HepG2 (cell line): Measurements from ENCODE around the gene FURIN. TPM values are rescaled to one million over a fixed set of nuclear protein-coding genes. Genes with fewer than 3 reads are reported as not detected.

Experiments
- AGO2 ChIP-seq: fragments of 200-400 bp; formaldehyde crosslinking; optimal IDR thresholded peaks from 2 replicates; pipeline ENCODE3; 2017; ENCODE audit warnings: mild to moderate bottlenecking, low read depth, low read length, moderate library complexity
- ETV5 ChIP-seq: IDR thresholded peaks from 2 replicates; pipeline ENCODE4 v1.6.1; 2018; ENCODE audit warnings: missing biosample characterization, missing genetic modification reagents, inconsistent platforms, borderline replicate concordance
- HNF4A ChIP-seq: sonication (generic); formaldehyde crosslinking; IDR thresholded peaks from 2 replicates; pipeline ENCODE4 v1.4.0; 2020; ENCODE audit warnings: missing genetic modification reagents
- KLF6 ChIP-seq: IDR thresholded peaks from 2 replicates; pipeline ENCODE4 v1.8.0; 2016; ENCODE audit warnings: missing biosample characterization, missing genetic modification reagents
- NFKBIZ ChIP-seq: IDR thresholded peaks from 2 replicates; pipeline ENCODE4 v1.6.1; 2018; ENCODE audit warnings: missing genetic modification reagents, missing compliant biosample characterization
- PAX8 ChIP-seq: sonication (generic); formaldehyde crosslinking; IDR thresholded peaks from 2 replicates; pipeline ENCODE4 v1.8.0; 2022; ENCODE audit warnings: mild to moderate bottlenecking, missing genetic modification reagents, borderline replicate concordance
- RXRB ChIP-seq: IDR thresholded peaks from 2 replicates; pipeline ENCODE4 v1.6.1; 2016; ENCODE audit warnings: borderline replicate concordance, missing genetic modification reagents, missing compliant biosample characterization
- SCMH1 ChIP-seq: sonication (generic); formaldehyde crosslinking; IDR thresholded peaks from 2 replicates; pipeline ENCODE4 v1.9.0; 2021; ENCODE audit warnings: missing genetic modification reagents, mild to moderate bottlenecking, borderline replicate concordance
- SP4 ChIP-seq: sonication (generic); formaldehyde crosslinking; IDR thresholded peaks from 2 replicates; pipeline ENCODE4 v1.8.1; 2023; ENCODE audit warnings: mild to moderate bottlenecking, missing genetic modification reagents
- ZBTB38 ChIP-seq: sonication (generic); formaldehyde crosslinking; IDR thresholded peaks from 2 replicates; pipeline ENCODE4 v1.5.1; 2020; ENCODE audit warnings: mild to moderate bottlenecking, missing genetic modification reagents
- ZNF235 ChIP-seq: sonication (generic); formaldehyde crosslinking; IDR thresholded peaks from 2 replicates; pipeline ENCODE4 v1.8.1; 2023; ENCODE audit warnings: mild to moderate bottlenecking, missing genetic modification reagents, borderline replicate concordance
- ZNF619 ChIP-seq: sonication (generic); formaldehyde crosslinking; IDR thresholded peaks from 2 replicates; pipeline ENCODE4 v1.4.0; 2020; ENCODE audit warnings: mild to moderate bottlenecking, missing genetic modification reagents
- ZNF7 ChIP-seq: IDR thresholded peaks from 2 replicates; pipeline ENCODE4 v1.6.1; 2016; ENCODE audit warnings: missing biosample characterization, missing genetic modification reagents
- polyA plus RNA-seq, 8 experiments: library from polyadenylated mRNA; depleted of rRNA in 3 of 8; stranded (reverse) in 7 of 8; unstranded in 1 of 8; fragments of >200 nt; fragmentation: Illumina TruSeq in 4 of 8; extraction: Trizol in 4 of 8; gene quantifications; 2 replicates each; pipeline versions ENCODE4 v1.2.1 to v1.2.3, GENCODE V29; 2011 to 2016; ENCODE audit warnings: low read depth in 4 of 8, missing spikeins in 1 of 8, mixed read lengths in 1 of 8; ENCODE audit not compliant: insufficient read depth in 1 of 8
- total RNA-seq, 5 experiments: library from RNA; depleted of rRNA; stranded (reverse); fragments of >200 nt; fragmentation: Illumina TruSeq; extraction: Trizol; gene quantifications; 2 replicates each; pipeline ENCODE4 v1.2.3, GENCODE V29; 2016; ENCODE audit warnings: low read depth in 1 of 5
- TF ChIP-seq, protein P1 (sequence below): sonication (generic); formaldehyde crosslinking; conservative IDR thresholded peaks from 2 replicates; pipeline ENCODE4 v1.8.0; 2022; ENCODE audit warnings: low read depth, missing genetic modification reagents
- TF ChIP-seq, protein P2 (sequence below): sonication (generic); formaldehyde crosslinking; IDR thresholded peaks from 2 replicates; pipeline ENCODE4 v1.4.0; 2020; ENCODE audit warnings: missing genetic modification reagents, borderline replicate concordance
- TF ChIP-seq, protein P3 (sequence below), 2 experiments: fragments of 450-650 bp in 1 of 2; sonication (generic) in 1 of 2; formaldehyde crosslinking in 1 of 2; IDR thresholded peaks; 2 replicates each; pipeline versions ENCODE4 v1.6.1 to v1.8.0; 2016 to 2022; ENCODE audit warnings: antibody characterized with exemption in 1 of 2, mild to moderate bottlenecking in 1 of 2, missing genetic modification reagents in 1 of 2

FURIN gene
- total and polyA plus RNA-seq, 2 of the 13 experiments (the other 11 are each of a cell fraction or from before 2014, with no cell fraction given), result 15.2 to 17.4 TPM

DNA sequence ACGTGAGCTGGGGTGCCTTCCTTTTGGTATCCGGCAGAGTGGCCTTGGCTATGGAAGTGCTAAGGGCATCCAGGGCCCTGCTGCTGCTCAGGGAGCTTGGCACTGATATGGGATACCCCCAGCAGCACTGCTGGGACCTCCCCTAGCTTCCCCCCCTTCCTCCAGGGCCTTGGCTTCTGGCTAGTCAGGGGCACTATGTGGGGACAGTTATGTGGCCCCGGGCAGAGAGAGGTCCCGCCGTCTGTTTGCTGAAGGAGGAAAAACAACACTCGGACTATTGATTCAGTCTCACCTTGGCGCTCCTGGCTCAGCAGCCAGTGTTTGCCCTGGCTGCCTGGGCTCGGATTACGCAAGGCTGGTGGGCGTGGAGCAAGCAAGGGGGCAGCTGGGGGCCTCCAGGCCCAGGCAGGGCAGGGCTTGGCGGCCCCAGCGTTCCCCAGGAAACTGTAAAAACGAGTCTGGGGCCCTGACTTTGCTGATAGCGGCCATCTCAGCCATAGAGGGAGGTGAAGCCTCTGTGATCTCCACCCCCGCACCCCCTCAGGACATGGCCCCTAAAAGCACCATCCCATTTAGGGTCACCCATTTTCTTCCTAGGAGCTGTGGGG is 5.7 kb downstream of the FURIN start (continued):
- TF ChIP-seq, protein P1, sequence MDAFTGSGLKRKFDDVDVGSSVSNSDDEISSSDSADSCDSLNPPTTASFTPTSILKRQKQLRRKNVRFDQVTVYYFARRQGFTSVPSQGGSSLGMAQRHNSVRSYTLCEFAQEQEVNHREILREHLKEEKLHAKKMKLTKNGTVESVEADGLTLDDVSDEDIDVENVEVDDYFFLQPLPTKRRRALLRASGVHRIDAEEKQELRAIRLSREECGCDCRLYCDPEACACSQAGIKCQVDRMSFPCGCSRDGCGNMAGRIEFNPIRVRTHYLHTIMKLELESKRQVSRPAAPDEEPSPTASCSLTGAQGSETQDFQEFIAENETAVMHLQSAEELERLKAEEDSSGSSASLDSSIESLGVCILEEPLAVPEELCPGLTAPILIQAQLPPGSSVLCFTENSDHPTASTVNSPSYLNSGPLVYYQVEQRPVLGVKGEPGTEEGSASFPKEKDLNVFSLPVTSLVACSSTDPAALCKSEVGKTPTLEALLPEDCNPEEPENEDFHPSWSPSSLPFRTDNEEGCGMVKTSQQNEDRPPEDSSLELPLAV, result no peak
- TF ChIP-seq NFKBIZ (CRISPR knock-in tag), result peak; percentile 90
- TF ChIP-seq, protein P2, sequence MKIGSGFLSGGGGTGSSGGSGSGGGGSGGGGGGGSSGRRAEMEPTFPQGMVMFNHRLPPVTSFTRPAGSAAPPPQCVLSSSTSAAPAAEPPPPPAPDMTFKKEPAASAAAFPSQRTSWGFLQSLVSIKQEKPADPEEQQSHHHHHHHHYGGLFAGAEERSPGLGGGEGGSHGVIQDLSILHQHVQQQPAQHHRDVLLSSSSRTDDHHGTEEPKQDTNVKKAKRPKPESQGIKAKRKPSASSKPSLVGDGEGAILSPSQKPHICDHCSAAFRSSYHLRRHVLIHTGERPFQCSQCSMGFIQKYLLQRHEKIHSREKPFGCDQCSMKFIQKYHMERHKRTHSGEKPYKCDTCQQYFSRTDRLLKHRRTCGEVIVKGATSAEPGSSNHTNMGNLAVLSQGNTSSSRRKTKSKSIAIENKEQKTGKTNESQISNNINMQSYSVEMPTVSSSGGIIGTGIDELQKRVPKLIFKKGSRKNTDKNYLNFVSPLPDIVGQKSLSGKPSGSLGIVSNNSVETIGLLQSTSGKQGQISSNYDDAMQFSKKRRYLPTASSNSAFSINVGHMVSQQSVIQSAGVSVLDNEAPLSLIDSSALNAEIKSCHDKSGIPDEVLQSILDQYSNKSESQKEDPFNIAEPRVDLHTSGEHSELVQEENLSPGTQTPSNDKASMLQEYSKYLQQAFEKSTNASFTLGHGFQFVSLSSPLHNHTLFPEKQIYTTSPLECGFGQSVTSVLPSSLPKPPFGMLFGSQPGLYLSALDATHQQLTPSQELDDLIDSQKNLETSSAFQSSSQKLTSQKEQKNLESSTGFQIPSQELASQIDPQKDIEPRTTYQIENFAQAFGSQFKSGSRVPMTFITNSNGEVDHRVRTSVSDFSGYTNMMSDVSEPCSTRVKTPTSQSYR (CRISPR knock-in tag), result peak; percentile 84
- peak; percentile 90; the same call in 1 of the 2 replicates for TF ChIP-seq PAX8 (CRISPR knock-in tag)
- TF ChIP-seq, protein P3, sequence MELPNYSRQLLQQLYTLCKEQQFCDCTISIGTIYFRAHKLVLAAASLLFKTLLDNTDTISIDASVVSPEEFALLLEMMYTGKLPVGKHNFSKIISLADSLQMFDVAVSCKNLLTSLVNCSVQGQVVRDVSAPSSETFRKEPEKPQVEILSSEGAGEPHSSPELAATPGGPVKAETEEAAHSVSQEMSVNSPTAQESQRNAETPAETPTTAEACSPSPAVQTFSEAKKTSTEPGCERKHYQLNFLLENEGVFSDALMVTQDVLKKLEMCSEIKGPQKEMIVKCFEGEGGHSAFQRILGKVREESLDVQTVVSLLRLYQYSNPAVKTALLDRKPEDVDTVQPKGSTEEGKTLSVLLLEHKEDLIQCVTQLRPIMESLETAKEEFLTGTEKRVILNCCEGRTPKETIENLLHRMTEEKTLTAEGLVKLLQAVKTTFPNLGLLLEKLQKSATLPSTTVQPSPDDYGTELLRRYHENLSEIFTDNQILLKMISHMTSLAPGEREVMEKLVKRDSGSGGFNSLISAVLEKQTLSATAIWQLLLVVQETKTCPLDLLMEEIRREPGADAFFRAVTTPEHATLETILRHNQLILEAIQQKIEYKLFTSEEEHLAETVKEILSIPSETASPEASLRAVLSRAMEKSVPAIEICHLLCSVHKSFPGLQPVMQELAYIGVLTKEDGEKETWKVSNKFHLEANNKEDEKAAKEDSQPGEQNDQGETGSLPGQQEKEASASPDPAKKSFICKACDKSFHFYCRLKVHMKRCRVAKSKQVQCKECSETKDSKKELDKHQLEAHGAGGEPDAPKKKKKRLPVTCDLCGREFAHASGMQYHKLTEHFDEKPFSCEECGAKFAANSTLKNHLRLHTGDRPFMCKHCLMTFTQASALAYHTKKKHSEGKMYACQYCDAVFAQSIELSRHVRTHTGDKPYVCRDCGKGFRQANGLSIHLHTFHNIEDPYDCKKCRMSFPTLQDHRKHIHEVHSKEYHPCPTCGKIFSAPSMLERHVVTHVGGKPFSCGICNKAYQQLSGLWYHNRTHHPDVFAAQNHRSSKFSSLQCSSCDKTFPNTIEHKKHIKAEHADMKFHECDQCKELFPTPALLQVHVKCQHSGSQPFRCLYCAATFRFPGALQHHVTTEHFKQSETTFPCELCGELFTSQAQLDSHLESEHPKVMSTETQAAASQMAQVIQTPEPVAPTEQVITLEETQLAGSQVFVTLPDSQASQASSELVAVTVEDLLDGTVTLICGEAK (IDR thresholded peaks at IDR 0.05), result no peak
- TF ChIP-seq, protein P3 (CRISPR knock-in tag; IDR thresholded peaks at IDR 0.05), result peak; percentile 85
- TF ChIP-seq ZNF235 (CRISPR knock-in tag), result no peak
- TF ChIP-seq KLF6 (CRISPR knock-in tag), result peak; percentile 89
- no peak for TF ChIP-seq ZNF7
- TF ChIP-seq HNF4A, result peak; percentile 91
- peak; percentile 98 for TF ChIP-seq RXRB (CRISPR knock-in tag)
- TF ChIP-seq SCMH1 (CRISPR knock-in tag), result no peak
- TF ChIP-seq ETV5, result peak; percentile 83; the same call in 1 of the 2 replicates
- no peak for TF ChIP-seq ZNF619 (CRISPR knock-in tag)
- no peak for TF ChIP-seq AGO2
- TF ChIP-seq SP4 (CRISPR knock-in tag), result peak; percentile 89
- TF ChIP-seq ZBTB38 (CRISPR knock-in tag), result 0 out of 2 replicates have a peak, but pooled peaks have one; percentile 62
